H7 (cell line): ENCODE measurements around the gene HS2ST1. TPM values are rescaled to one million over a fixed set of nuclear protein-coding genes. Genes with fewer than 3 reads are reported as not detected.
"Not testable (repeated sequence)": the region's sequence is repeated elsewhere in the genome, so short reads cannot be mapped to it uniquely, and the experiment has no call there.

Experiments
- DNase-seq: peaks from one replicate; pipeline ENCODE4 v3.0.0; 2012
- H3K27me3 ChIP-seq: 2 replicates; pipeline ENCODE4 v1.6.0; 2011; ENCODE audit warnings: mild to moderate bottlenecking, low read length; ENCODE audit not compliant: control insufficient read depth, insufficient read depth
- H3K36me3 ChIP-seq: replicated peaks from 2 replicates; pipeline ENCODE4 v1.5.1; 2011; ENCODE audit warnings: low read length; ENCODE audit not compliant: control insufficient read depth, insufficient read depth
- H3K4me3 ChIP-seq: 2 replicates; pipeline ENCODE4 v1.5.1; 2011; ENCODE audit warnings: low read depth, mild to moderate bottlenecking, control low read depth, low read length, moderate library complexity; ENCODE audit not compliant: insufficient read depth
- total RNA-seq: library from RNA; depleted of rRNA; stranded (reverse); fragments of >200 nt; shearing (Covaris generic); gene quantifications from 2 replicates; pipeline ENCODE4 v1.2.3, GENCODE V29; 2014

HS2ST1 gene
- total RNA-seq, 1 experiment from 2014 or later: 25.8 TPM

DNA sequence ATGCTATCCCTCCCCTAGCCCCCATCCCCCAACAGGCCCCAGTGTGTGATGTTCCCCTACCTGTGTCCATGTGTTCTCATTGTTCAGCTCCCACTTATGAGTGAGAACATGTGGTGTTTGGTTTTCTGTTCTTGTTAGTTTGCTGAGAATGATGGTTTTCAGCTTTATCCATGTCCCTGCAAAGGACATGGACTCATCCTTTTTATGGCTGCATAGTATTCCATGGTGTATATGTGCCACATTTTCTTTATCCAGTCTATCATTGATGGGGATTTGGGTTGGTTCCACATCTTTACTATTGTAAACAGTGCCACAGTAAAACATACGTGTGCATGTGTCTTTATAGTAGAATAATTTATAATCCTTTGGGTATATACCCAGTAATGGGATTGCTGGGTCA, 152.3 kb downstream of the HS2ST1 start:
- not testable (repeated sequence) for H3K4me3 ChIP-seq, DNase-seq, H3K36me3 ChIP-seq, H3K27me3 ChIP-seq

DNA sequence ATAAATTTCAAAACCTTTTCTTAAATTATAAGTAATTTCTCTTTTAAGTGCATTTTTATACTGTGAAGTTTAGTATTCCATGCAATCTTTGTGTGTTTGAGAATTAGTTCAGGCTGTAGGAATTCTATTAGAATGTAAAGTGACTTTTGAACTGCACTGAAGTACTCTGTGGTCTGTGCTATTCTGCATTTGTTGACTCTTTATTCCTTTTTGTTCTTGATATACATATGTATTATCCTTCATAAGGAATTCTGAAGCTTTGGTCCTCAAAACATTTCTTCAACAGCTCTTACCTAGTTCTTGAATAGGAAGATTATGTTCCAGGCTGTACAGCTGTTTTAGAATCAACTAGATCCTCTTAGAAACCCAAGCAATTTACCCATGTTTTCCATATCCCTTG, 158.0 kb downstream of the HS2ST1 start:
- Histone ChIP-seq H3K4me3 (no peak overlapping the region), H3K36me3 (no peaks in the 10 kb centered on the region), H3K27me3 (no peaks in the 10 kb centered on the region)
- no peak for DNase-seq

DNA sequence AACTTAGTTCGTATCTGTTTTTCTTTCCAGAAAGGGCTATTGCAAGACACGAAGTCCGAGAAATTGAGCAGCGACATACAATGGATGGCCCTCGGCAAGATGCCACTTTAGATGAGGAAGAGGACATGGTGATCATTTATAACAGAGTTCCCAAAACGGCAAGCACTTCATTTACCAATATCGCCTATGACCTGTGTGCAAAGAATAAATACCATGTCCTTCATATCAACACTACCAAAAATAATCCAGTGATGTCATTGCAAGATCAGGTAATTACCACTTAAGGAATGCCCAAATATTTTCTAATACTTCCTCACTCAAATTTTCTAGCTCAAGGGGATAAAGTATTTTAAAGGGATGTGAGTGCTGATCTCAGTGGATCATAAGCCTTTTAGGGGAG, 158.5 kb downstream of the HS2ST1 start:
- no peak overlapping the region for H3K4me3 ChIP-seq
- no peak for DNase-seq
- H3K36me3 ChIP-seq: no peaks in the 10 kb centered on the region
- no peaks in the 10 kb centered on the region for H3K27me3 ChIP-seq

DNA sequence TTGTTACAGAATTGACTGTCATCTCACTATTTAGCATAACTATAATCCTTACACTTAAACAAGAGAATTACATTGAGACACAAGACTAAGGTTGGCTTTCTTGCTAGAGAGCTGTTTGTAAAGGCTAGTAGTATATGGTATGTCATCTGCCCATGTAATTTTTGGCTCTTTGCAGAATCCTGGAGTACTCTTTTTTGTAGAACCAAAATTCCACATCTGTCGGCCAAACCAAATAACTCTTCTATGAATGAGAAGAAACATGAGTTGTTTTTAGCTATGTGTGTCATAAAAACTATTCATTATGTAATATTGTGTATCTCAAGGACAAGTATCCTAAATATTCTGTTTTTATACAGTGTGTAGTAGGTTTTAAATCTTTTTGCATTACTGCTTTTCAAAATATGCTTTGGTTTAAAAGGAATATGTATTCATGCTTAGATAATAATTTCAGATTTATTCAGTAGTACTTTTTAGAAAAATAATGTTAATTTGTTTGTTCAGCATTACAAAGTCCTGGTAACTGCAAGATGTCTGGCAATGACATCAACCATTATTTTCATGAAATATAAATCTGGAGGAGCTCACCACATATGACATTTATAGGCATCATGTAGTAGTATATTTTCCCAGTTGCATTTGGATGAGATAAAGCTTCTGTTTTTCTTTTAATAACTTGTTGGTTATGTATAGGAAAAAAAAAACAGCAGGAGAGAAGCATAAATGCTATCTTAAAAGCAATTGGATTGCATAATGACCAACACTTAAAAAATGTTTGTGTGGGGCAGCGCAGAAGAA, 159.8 kb downstream of the HS2ST1 start:
- no peak for DNase-seq
- Histone ChIP-seq H3K4me3 (no peak overlapping the region), H3K27me3 (no peaks in the 10 kb centered on the region), H3K36me3 (no peaks in the 10 kb centered on the region)

DNA sequence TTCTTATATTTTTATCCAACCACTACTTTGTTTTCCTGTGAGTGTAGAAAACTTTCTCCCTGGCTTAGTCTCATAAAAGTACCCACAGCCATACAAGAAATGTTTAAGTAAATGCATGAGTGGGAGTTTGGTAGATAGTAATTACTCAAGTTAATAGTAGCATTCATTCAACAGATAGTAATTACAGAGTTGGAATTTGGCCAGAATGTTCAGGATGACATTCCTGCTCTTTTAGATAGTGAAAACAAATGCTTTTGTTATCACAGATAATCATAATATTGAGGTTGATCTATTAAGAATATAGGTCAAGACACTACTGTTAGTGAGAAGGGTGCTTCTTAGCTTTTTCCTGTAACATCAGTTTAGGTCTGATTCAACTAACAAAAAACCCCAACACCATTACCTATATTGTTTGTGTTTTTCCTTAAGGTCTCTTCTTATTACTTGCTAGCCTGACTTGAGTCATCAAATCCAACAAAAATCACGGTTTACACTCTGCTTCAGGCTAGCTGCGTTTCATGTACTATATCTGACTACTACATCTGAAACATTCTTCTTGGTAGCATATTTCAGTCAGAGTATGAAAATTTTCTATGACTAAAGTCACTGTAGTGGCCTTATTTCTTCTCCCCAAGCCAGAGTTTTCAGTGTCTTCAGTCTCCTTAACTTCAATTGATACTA, 163.7 kb downstream of the HS2ST1 start:
- no peak for DNase-seq
- no peaks in the 10 kb centered on the region for H3K27me3 ChIP-seq

DNA sequence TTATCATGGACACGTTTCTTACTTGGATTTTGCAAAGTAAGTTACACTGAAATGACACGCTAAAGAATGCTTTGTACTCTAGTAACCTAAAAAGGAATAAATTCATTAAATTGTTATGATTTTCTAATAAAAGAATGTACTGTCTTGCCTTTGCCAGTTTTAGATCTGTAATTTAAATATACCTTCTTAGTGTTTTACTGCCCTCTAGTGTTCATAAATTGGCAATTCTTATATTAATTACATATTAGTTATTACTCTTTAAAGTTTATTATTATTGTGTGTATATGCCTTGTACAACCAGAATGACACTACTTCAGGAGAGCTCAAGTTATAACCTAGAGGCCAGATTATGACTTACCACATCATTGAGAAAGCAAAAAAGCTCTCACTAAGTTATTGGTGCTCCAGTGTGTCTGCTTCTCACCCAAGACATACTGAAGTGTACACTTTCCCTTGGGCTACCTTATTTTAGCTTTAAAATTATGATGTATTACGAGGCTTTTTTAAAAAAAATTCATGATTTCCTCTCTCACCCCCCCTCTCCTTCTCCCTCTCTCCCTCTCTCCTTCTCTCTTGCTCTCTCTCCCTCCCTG, 169.9 kb downstream of the HS2ST1 start:
- H3K4me3 ChIP-seq: no peak overlapping the region
- H3K36me3 ChIP-seq: no peaks in the 10 kb centered on the region; the same call in 1 of the 2 replicates
- DNase-seq: no peak
- H3K27me3 ChIP-seq: no peaks in the 10 kb centered on the region

More for the DNA sequence above, 163.7 kb downstream of the HS2ST1 start:
- no peaks in the 10 kb centered on the region for H3K36me3 ChIP-seq
- H3K4me3 ChIP-seq: no peak overlapping the region

DNA sequence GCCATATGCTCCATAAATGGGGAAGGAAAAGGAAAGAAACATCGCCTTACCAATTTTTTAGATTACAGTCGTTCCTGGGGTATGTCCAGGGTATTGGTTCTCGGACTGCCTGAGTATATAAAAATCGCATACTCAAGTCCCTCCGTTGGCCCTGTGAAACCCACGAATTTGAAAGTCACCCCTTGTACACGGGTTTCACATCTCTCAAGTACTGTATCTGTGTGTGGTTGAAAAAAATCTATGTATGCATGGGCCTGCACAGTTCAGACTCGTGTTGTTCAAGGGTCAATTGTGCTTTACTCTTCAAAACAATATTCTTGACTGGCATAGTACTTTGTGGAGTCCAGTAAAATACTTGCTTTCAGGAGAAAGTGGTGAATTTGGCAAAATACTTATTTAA, 171.7 kb downstream of the HS2ST1 start:
- H3K4me3 ChIP-seq: no peak overlapping the region
- H3K36me3 ChIP-seq: no peaks in the 10 kb centered on the region; the same call in 1 of the 2 replicates
- no peak for DNase-seq
- no peaks in the 10 kb centered on the region for H3K27me3 ChIP-seq

DNA sequence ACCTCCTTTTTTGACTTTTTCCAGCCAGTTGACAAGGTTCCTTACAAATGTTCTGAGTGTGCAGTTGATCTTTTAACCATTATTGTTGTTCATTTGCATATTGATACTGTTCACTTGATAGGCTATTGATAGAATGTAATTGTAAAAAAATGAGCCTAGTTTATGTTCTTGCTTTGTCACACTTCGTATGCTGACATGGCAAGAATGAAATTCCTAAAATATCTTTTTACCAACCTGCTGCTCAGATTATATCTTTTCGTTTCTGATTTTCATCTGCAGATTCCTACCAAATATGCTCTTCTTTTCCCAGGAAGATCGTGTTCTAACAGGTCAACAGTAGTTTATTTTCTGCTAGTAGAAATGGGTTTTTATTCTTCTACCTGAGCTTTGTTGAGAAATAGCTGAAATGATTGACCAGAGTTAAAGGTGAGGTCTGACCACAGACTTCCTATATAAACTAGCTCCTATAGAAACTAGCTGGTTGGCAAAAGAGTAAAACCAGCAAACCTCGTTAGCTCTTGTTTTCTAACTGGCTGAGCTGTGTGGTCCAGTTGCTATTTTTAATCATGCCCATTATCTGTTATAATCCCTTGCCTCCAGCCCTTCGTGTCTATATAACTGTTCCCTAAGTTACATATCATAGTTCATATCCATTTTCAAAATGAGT, 174.8 kb downstream of the HS2ST1 start:
- DNase-seq: no peak
- H3K4me3 ChIP-seq: no peak overlapping the region

DNA sequence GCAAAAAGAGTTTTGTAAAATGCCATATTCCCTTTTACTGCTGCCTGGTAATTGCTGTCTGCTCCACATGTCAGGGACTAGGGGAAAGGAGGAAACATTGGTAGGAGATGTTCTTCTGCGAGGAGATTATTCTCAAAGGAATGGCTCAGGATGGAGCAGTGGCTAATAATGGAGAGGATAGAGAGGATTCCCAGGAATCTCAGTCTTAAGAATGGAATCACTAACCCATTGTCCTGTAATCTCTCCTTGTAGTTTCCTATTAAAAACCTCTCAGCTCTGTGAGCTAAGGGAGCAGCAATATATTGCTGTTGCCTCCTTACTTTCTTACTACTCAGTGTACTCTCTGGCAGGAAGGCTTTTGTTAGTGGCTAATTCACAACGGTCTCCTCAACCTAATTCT, 175.4 kb downstream of the HS2ST1 start:
- no peaks in the 10 kb centered on the region for H3K27me3 ChIP-seq
- DNase-seq: peak; percentile 3
- H3K36me3 ChIP-seq: no peaks in the 10 kb centered on the region; the same call in 1 of the 2 replicates
- no peak overlapping the region for H3K4me3 ChIP-seq

More for the DNA sequence above, 174.8 kb downstream of the HS2ST1 start:
- Histone ChIP-seq H3K36me3 (no peaks in the 10 kb centered on the region; the same call in 1 of the 2 replicates), H3K27me3 (no peaks in the 10 kb centered on the region)

DNA sequence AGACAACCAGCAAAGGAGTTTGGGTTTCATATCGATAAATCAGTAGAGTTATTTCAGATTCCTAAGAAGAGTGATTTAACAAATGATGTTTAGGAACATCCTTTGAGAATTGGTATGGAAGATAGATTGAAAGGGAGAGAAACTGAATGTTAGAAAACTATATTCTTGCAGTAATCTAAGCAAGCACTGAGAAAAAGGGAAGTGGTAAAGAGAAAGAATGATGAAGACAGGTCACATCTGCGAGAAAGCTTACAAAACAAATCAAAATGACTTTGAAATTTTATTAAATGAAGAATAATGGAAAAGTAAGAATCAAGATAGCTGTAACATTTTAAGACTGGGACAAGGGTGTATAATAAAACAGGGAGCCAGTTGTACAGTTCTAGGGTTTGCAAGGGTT, 177.0 kb downstream of the HS2ST1 start:
- Histone ChIP-seq H3K27me3 (no peaks in the 10 kb centered on the region), H3K4me3 (no peak overlapping the region), H3K36me3 (no peaks in the 10 kb centered on the region)
- no peak for DNase-seq

DNA sequence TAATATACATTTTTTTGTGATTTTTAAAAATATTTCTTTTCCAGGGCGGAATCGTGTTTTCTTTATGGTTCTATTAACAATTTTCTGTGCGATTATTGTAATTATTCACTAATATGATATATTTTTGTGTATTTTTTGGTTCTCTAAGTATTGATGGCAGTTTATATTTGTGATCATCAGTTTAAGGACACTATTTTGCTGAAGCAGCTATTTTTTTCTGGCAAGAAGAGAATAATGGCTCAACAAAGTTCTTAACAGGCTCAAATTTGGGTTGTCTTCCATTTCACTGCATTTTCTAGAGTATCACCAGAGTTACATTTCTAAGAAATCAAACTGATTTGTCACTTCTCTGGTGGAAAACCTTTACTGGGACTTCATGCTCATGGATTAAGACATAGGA, 178.4 kb downstream of the HS2ST1 start:
- no peaks in the 10 kb centered on the region for H3K27me3 ChIP-seq
- DNase-seq: no peak

DNA sequence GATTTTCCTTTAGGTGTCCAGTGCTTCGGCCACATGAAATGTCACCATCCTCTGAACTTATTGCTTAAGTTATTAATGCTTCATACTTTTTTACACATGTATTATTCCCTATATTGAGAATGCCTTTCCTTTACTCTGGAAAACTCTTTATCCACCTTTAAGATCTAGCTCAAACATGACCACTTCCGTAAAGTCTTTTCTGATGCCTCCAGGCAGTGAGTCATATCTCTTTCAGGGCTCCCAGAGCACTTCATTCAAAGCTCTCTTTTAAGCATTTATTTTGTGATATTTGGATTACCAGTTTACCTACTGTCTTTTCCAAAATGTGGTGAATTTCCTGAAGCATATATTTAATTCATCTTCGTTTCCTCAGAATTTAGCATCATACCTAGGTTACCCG, 178.9 kb downstream of the HS2ST1 start:
- no peak for DNase-seq
- H3K36me3 ChIP-seq: no peaks in the 10 kb centered on the region
- no peak overlapping the region for H3K4me3 ChIP-seq
- no peaks in the 10 kb centered on the region for H3K27me3 ChIP-seq

More for the DNA sequence above, 178.4 kb downstream of the HS2ST1 start:
- H3K4me3 ChIP-seq: no peak overlapping the region
- H3K36me3 ChIP-seq: no peaks in the 10 kb centered on the region

DNA sequence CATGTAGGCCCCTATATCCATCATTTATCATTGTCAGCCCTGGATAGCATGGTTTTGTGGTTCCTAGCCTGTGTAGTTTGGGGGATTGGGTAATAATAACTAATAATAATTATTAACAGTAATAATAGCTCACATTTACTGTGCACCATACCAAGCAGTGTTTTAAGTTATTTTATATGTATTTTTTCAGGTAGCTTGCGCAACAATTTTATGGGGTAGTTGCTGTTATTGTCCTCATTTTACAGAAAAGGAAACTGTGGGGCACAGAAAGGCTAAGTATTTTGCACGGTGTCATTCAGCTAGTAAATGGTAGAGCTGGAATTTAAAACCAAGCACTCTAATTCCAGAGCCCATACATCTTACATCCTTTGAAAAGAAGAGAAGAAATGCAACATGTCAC, 179.8 kb downstream of the HS2ST1 start:
- Histone ChIP-seq H3K4me3 (no peak overlapping the region), H3K36me3 (no peaks in the 10 kb centered on the region), H3K27me3 (no peaks in the 10 kb centered on the region)
- DNase-seq: no peak

DNA sequence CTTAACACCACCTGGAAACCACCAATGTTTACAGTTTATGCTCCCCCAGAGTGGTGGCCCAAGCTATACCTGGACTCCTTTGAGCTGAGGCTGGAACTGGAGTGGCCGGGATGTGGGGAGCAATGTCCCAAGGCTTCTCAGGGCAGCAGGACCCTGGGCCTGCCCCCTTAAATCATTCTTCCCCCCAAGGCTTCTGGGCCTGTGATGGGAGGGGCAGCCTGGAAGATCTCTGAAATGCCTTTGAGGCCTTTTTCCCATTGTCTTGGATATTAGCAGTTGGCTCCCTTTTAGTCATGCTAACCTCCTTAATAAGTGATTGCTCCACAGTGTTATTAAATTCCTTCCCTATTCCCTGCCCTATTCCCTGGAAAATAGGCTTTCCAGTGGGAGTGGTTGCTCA, 185.8 kb downstream of the HS2ST1 start:
- Histone ChIP-seq H3K27me3 (no peaks in the 10 kb centered on the region), H3K4me3 (no peak overlapping the region), H3K36me3 (no peaks in the 10 kb centered on the region)
- no peak for DNase-seq
